ENCODE data around the gene COLEC12.
A peak's percentile ranks its signal among the peaks of the same experiment; 100 is the strongest.

COLEC12 gene

DNA sequence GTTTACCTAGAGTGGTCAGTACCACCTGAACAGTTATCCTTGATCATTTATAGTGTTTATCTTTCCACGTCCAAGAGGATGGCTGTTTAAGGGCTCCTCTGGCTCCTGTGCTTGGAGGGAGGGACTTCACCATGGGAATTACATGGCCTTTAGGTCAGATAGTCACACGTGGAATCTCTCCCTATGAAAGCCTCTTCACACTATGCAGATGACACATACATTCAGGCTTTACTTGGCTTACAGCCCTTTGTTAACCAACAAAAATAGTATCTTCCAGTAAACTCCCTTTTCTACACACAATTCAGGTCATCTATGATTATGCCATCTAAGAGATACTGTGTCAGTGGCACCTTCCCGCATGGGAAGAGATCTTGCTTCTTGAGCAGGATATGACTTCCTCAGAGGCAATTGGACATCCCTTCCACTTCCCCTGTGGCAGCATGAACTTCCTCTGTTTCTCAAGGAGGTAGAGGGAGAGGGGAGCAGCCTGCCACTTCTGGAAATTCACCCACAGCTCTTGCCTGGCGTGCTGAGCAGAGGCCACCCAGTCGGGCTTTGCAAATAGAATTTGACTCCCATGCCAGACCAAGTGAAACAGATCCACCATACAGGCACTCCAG, 53.5 kb downstream of the COLEC12 start:
- no peak for DNase-seq

- no peak for DNase-seq
Observed at GRCh38 chr18:445055-445454, 55.4 kb downstream of the COLEC12 start.

DNA sequence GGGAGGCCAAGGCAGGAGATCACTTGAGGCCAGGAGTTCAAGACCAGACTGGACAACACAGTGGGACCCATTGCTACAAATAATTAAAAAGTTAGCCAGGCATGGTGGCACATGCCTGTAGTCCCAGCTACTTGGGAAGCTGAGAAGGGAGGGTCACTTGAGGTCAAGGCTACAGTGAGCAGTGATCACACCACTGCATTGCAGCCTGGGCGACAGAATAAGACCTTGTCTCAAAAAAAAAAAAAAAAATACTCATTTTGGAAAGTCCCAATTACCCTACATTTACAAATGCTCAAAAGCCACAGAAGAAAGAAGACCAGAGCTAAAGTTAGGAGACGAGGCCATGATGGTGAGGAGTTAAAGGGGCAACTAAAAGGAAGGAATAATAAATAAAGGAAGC, 61.9 kb downstream of the COLEC12 start:
- DNase-seq, result no peak

DNA sequence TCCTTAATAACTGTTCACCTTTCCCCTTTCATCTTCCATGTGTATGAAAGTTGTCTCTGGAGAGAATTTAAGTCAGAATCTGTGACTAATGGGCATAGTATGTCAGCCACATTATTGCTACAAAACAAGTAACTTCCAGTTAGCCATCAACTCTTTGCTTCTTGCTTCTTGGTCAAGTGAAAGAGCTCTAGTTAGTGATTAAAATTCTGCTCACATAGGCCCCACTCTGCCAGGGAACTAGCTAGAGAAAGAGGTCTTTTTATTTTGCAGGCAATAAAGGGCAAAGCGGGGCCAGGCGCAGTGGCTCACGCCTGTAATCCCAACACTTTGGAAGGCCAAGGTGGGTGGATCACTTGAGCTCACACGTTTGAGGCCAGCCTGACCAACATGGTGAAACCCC, 64.6 kb downstream of the COLEC12 start:
- no peak for DNase-seq

DNA sequence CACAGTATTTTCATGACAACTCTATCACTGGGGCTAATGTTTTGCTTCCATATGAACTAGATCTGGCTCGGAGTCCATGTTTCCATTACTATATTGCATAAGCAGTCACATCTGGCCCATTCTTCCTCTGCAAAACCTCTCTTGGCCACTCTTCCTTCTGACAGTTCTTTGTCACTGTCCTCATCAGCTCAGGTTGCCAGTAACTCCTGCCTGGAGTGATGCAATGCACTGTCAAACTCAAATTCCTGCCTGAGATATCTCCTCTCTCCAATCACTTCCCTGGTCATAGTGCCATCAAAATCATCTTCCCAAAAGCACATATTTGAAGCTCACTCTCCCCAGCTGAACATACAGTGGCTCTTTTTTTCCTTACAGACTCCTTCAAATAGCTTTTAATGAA, 66.1 kb downstream of the COLEC12 start:
- no peak for DNase-seq

DNA sequence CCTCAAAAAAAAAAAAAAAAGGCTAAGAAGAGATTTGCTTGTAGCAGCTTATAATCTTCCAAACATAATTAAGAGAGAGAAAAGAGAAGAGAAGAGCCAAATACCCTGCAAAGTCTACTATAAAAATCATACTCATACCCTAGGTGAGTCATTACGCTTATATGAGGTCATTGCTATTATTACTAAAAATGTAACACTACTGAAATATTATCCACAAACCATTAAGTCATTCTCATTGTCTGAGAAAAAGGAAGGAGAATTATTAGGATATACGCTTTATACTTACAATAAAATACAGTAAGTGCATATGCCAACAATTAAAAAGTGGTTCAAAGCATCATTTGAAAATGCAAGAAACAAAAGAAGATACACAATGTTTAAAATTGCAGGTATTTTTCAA, 66.5 kb downstream of the COLEC12 start:
- DNase-seq, result no peak

DNA sequence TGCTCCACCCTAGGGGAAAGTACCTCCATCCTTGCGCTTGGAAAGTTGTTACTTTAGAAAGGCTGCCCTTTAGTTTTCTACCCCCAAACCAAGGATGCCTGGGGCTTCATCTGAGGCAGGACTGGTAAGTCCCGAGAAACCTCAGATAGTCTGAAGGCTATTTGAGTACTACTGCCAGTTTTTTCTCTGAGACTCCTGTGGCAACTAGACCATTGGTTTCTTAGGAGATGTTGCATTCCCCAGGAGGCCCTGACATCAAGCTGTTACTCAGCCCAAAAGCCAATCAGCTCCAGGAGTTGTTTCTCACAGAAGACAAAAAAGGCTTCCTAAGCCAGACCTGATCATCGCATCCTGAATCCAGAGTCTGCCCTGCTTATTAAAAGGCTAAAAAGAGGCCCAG, 67.2 kb downstream of the COLEC12 start:
- no peak for DNase-seq

DNA sequence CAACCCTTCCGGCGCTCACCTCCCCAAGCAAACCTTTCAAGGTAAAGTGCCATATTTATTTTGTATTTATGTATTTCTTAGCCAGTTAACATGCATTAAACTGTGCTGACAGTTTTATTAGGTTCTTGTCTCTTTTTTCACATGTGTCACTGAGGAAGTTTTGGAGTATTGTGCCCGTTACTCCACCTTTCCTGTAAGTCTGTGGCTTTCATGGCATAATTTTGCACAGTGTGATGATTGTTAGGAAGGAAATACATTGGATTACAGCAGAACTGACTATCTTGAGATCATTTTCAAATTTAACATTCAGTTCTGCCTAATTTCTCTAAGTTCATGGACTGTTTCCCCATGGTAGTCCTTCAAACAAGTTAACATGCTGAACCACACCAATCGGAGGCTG, 67.7 kb downstream of the COLEC12 start:
- DNase-seq, result no peak

DNA sequence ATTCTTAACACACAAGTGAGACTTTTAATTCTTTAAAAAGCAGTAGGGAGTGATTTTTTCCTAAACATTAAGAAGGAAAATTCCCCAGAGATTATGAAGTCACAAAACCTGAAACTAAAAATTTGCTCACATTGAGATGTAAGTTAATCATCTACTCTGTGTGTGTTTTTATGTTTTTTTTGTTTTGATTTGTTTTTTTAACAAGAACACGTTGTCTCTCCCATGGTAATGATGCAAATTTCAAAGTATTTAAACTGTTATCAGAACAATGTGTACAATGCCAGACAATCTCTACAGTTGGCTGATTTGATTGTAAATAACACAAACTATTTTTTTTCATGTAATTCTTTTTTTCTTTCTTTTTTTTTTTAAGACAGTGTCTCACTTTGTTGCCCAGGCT, 71.5 kb downstream of the COLEC12 start:
- DNase-seq, result no peak

DNA sequence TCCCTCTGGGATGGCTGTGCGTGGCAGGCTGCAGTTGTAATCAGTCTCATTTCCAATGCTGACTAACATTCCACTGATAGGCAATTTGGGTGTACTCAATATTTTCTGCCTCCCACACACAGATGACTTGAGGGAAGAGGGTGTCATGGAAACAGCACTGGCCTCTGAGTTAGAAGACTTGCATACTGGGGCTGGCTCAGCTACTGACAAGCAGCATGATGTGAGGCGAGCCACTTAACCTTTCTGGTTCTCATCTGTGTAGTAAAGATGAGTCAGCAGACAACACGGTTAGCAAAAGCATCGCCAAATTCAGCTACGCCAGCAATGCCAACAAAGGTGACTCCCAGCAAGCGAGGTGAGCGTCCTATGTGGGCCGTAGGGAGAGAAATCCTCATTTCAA, 73.5 kb downstream of the COLEC12 start:
- no peak for DNase-seq

DNA sequence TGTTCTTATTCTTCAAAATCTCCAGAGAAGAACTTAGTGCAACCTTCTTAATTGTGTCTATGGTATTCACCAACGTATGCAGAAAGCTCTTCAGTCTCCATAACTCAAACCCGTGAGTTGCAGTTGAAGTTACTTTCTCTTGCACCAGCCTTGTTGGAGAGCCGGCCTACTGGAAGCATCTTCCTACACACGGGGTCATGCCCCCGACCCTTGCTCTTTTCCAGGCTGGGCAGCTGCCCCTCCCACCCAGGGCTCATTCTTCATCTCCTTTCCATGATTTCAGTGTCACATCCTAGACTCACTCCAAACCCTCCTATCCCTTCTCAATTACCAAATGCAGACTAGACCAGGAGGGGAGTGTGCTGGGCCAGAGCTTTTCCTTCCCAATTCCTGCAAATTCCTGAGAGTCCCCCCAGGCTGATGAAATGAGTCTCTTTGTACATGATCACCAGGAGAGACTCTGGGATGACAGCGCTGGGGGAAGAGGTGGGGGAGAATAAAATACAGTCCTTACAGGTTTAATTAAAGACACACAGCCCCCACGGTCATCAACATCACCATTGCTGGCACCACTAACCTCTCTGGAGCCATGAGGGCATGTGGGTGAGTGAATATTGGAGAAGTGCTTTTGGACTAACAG, 75.3 kb downstream of the COLEC12 start:
- DNase-seq, result no peak

DNA sequence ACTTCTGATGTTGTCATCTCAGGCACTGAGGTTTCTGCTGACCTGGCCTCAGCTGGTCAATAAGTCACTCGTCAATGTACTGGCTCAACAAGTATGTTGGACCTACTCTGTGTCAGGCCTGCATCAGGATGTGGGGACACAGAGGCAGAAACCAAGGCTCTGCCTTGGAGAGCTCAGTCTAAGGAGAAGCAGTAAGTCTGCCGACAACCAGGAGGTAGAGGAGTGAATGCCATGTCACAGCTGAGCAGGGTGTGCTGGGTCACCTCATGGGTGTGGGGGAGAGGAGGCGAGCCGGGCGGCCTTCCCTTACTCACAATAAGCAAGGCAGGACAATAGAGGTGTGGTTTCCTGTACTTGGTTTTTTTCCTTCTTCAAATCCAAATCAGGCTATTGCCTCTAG, 75.8 kb downstream of the COLEC12 start:
- peak; percentile 33 for DNase-seq

DNA sequence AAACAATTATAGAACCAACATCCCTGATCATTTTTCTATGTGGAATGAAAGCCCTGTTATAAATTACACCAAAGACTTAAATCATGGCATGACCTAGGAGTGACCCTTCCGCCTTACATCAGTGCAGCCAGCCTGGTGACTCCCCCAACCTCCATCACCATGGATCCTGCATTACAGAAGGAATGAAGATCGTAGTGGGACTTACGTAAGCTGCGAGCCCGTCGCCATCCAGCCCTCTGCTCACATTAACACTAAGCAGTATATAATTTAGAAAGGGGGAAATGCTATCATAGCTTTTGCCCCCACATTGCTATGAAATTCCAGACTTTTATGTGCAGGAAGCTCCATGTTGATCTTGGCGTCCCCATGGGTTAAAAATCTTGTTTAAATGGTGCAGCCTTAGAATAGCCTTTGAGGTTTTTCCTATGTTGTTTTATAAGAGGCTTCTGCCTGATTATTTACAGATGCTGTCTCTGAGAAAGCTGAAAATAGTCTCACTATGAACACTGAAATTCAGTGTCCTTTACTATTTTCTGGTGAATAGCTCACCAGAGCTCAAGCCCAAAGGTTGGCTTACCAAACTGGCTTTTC, 76.3 kb downstream of the COLEC12 start:
- DNase-seq, result peak; percentile 50

DNA sequence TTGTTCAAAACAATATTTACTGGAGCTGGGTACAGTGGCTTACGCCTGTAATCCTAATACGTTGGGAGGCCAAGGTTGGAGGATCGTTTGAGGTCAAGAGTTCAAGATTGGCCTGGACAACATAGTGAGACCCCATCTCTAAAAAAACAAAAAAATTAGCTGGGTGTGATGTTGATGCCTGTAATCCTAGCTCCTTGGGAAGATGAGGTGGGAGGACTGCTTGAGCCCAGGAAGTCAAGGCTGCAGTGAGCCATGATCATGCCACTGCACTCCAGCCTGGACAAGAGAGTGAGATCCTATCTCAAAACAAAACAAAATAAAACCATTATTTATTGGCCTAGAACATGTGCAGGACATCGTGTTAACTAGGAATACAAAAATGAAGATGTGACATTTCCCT, 77.5 kb downstream of the COLEC12 start:
- DNase-seq, result no peak

DNA sequence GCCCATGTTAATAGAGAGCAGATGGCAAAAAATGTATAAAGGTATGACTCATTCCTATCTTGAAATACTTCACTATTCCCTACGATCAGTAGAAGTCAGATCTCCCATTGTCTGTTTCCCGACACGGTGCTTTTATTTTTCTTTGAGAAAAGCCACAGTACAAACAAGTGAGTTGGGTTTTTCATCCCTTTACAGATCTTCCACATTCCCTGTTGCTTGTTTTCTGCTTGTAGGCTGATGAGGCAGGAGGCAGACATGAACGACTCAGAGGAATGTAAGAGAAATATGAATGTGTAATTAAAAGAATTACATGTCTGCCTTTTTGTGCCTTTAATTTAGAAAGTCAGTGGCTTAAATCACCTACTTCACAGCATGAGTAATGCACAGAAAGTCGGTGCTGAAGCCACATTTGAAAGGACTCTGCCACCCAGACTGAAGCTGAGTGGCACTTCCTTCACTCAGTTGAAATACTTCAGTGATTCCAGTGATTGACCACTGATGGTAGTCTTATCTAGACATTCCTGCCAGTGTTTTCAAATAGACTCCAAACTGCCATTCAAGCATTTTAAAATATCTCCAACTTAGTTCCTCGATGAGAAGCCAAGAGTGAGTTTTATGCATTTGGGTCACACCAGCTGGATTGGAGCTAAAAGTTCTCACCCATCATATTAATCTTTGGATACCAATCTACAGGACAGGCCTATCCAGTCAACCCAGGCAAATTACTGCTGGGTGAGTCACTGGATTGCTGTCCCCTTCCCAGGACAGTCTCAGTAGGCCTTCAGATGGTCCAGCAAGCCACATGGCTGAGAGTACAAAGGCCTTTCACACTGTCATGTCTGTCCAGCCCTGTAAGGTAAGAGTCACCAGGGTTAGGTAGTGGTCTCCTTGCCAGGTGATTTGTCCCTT, 79.0 kb downstream of the COLEC12 start:
- no peak for DNase-seq

DNA sequence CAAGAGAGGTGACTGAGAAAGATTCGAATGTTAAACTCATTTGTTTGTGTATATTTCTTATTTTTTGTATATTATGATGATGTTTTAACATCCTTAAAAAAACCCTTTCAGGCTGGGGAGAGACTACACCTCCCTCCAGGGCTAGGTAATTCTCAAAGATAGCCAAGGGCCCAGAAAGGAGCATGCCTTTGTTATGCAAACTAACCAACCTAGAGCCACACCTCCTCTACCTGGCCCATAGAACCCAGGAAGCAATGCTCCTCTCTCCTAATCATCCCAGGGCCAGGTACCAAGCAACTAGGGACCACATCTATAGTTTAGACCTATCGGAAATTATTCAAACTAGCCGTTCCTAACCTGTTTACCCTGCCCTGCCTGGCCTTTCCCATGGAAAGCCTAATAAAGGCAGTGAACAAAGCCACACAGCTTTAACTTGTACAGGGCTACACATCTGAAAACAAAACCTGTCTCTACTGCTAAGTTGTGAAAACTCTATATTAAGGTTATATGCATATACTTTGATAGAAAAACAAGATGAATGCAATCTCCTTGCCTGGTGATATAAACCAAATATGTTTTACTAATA, 79.7 kb downstream of the COLEC12 start:
- no peak for DNase-seq

DNA sequence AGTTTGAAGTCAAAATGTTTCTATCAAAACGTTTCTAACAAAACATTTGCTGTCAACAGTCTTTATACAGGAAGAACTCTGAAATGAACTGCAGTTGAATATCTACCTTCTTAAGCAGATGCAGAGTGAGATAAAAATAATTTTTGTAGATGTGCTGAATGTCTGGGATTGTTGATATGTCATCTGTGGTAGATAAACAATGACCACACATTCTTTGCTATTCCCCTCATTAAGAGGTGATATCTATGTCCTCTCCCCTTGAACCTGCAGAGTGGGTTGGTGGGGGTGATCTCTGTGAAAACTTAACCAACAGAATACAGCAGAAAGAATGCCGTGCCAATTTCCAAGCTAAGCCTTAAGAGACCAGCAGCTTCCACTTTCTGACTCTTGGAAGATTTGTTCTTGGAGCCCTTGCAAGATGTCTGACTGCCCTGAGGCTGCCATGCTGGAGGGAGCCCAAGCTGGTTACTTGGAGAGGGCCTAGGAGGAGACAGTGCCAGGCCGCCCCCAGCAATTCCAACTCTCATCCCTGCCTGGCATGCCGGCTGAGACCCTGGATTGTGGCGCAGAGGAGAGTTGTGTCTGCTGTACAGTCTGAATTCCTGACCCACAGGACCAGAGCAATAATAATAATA, 80.8 kb downstream of the COLEC12 start:
- no peak for DNase-seq

DNA sequence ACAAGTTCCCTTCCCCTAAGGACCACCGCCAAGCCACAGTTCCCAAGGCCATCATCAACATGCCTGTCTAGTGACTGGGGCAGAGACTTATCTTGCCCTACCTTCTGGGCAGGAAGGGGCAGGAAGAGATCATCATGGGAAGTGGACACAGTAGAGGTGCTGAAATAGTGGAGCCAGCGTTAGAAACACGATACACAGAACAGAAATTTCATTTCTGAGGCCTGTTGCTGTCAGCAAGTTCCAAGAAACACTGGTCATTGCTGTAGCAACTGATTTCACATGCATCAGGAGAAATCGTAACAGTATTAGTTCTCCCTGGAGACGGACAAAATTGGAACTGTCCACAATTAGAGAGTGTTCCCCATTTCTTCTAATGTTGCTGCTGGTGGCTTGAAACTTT, 83.0 kb downstream of the COLEC12 start:
- no peak for DNase-seq

DNA sequence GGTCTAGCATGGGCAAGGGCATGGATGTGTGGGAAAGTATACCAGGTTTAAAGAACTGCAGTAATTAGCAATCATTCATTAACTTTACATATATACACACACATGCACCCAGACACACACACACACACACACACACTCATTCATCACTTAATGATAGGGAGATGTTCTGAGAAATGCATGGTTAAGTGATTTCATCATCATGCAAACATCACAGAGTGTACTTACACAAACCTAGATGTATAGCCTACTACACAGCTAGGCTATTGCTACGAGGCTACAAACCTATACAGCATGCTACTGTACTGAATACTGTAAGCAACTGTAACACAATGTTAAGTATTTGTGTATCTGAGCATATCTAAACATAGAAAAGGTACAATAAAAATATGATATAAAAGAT, 83.6 kb downstream of the COLEC12 start:
- DNase-seq, result no peak

GRCh38 chr18:415617-416612, 84.6 kb downstream of the COLEC12 start:
- no peak for DNase-seq

GRCh38 chr18:415047-415446, 85.5 kb downstream of the COLEC12 start:
- DNase-seq, result no peak

Measured in right kidney (tissue), 1 donor.